Gastrocnemius medialis (tissue), 4 donors: Measurements from ENCODE around the gene ADGRV1.

ENCODE experiments used
- POLR2A ChIP-seq, 2 donors: fragments of 450-650 bp; IDR thresholded peaks; one replicate each; pipeline ENCODE4 v1.6.1; 2017; ENCODE audit warnings: antibody characterized with exemption in 2 of 2, mild to moderate bottlenecking in 2 of 2, moderate library complexity in 2 of 2
- TF ChIP-seq, protein P1 (sequence below), 5 experiments: fragments of 450-650 bp in 3 of 5; fragments of 200-600 bp in 2 of 5; sonication (generic) in 2 of 5; IDR thresholded peaks in 4 of 5; conservative IDR thresholded peaks in 1 of 5; 1 replicate in 4 of 5; 2 replicates in 1 of 5; pipeline ENCODE4 v1.5.1; 2016 to 2019; ENCODE audit warnings: antibody characterized with exemption in 5 of 5, mild to moderate bottlenecking in 3 of 5, moderate library complexity in 3 of 5

DNA sequence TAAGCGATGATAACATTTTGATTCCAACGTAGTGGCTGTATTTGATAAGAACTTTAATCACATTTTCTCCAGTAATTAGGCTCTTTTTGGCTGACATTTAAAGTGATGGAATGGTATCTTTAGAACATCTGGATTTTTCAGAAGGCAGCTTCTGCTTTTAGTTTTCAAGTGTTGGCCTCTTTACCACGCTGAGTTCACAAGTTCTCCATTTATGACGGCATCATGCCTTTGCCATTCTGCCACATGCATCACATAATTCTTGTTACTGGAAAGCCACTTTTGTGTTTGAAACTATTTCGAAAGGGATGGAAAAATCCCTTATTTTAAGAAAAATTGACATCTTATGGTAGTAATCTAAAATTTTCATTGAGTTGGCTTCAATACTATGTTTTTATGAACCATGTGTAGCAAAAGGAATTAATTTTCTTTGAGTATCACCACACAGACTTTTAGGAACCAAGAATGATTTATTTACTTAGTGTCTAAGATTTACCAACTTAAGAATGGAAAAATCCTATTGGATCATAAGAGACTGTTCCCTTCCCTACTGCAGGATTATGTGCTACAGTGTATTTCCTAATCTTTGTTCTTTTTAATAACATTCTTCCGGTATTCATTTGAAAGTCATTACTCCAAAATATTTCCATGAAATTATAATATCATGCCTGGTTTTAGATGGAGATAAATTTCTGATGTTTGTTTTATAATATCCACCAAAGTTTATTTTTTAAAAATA lies 344.2 kb downstream of the ADGRV1 start:
- TF ChIP-seq, protein P1, sequence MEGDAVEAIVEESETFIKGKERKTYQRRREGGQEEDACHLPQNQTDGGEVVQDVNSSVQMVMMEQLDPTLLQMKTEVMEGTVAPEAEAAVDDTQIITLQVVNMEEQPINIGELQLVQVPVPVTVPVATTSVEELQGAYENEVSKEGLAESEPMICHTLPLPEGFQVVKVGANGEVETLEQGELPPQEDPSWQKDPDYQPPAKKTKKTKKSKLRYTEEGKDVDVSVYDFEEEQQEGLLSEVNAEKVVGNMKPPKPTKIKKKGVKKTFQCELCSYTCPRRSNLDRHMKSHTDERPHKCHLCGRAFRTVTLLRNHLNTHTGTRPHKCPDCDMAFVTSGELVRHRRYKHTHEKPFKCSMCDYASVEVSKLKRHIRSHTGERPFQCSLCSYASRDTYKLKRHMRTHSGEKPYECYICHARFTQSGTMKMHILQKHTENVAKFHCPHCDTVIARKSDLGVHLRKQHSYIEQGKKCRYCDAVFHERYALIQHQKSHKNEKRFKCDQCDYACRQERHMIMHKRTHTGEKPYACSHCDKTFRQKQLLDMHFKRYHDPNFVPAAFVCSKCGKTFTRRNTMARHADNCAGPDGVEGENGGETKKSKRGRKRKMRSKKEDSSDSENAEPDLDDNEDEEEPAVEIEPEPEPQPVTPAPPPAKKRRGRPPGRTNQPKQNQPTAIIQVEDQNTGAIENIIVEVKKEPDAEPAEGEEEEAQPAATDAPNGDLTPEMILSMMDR (IDR thresholded peaks at IDR 0.05 in 4 of 5, conservative IDR thresholded peaks at IDR 0.05 in 1 of 5), result no peak
- no peak for TF ChIP-seq POLR2A (IDR thresholded peaks at IDR 0.05)
